Measurements from ENCODE around the gene GHRL. TPM values are rescaled to one million over a fixed set of nuclear protein-coding genes. Genes with fewer than 3 reads are reported as not detected.

The GHRL gene
- polyA plus RNA-seq, 2 donors: 0.22 to 0.63 TPM

- Histone ChIP-seq H3K36me3 (ENCODE audit: control insufficient read depth in 2 of 2, insufficient read depth in 2 of 2, low read length in 1 of 2) (peaks cover 24 to 38% of the 10 kb centered on the region in 2 donors), H3K4me3 (ENCODE audit: low read depth in 1 of 2, low read length in 2 of 2) (no peak overlapping the region), H3K27ac (ENCODE audit: low read depth in 2 of 2, low read length in 1 of 2) (no peak overlapping the region), H3K27me3 (ENCODE audit: control insufficient read depth in 1 of 2, insufficient read depth in 2 of 2, low read length in 2 of 2) (no peaks in the 10 kb centered on the region), H3K4me1 (ENCODE audit: control insufficient read depth in 2 of 2, insufficient read depth in 2 of 2, low read length in 1 of 2) (no peaks in the 10 kb centered on the region), H3K9me3 (ENCODE audit: control insufficient read depth in 2 of 2, insufficient read depth in 1 of 2, low read depth in 1 of 2, low read length in 1 of 2) (no peaks in the 10 kb centered on the region)
- 93 to 96% methylated on average over 4 of the region's 4 CpGs for WGBS, 2 donors
Observed at GRCh38 chr3:10315771-10316344, 23.1 kb upstream of the GHRL start.

GRCh38 chr3:10315101-10315500 is 22.4 kb upstream of the GHRL start:
- no peak overlapping the region for H3K27ac ChIP-seq (ENCODE audit: low read depth in 2 of 2, low read length in 1 of 2)
- no peak overlapping the region for H3K4me3 ChIP-seq (ENCODE audit: low read depth in 1 of 2, low read length in 2 of 2)
- H3K27me3 ChIP-seq (ENCODE audit: control insufficient read depth in 1 of 2, insufficient read depth in 2 of 2, low read length in 2 of 2): no peaks in the 10 kb centered on the region
- H3K4me1 ChIP-seq (ENCODE audit: control insufficient read depth in 2 of 2, insufficient read depth in 2 of 2, low read length in 1 of 2): no peaks in the 10 kb centered on the region
- H3K9me3 ChIP-seq (ENCODE audit: control insufficient read depth in 2 of 2, insufficient read depth in 1 of 2, low read depth in 1 of 2, low read length in 1 of 2): no peaks in the 10 kb centered on the region
- 88 to 92% methylated on average over 14 of the region's 14 CpGs for WGBS, 2 donors
- H3K36me3 ChIP-seq (ENCODE audit: control insufficient read depth in 2 of 2, insufficient read depth in 2 of 2, low read length in 1 of 2): peaks cover 24 to 39% of the 10 kb centered on the region in 2 donors

DNA sequence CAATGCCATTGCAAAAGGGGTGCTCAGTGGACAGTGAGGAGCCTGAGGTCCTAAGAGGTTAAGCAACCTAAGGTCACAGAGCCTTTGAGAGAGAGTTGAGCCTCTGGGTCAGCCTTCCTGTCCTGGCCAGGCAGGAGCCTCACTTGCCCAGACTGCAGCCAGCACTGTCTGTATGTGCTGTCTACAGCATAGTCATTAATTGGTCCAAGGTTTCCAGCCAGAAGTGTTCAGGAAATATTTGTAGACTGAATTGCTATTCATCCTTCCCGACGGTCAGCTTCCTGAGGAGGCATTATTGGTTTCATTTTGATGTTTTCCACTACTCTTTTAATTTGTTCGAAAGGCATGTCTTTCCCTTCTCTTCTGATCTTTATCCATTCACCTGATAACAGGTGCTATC is 20.1 kb upstream of the GHRL start:
- H3K27ac ChIP-seq (ENCODE audit: low read depth in 2 of 2, low read length in 1 of 2): no peak overlapping the region
- no peaks in the 10 kb centered on the region for H3K4me1 ChIP-seq (ENCODE audit: control insufficient read depth in 2 of 2, insufficient read depth in 2 of 2, low read length in 1 of 2)
- H3K4me3 ChIP-seq (ENCODE audit: low read depth in 1 of 2, low read length in 2 of 2): no peak overlapping the region
- H3K9me3 ChIP-seq (ENCODE audit: control insufficient read depth in 2 of 2, insufficient read depth in 1 of 2, low read depth in 1 of 2, low read length in 1 of 2): no peaks in the 10 kb centered on the region
- WGBS, 2 donors: 80 to 86% methylated on average over 3 of the region's 3 CpGs
- H3K36me3 ChIP-seq (ENCODE audit: control insufficient read depth in 2 of 2, insufficient read depth in 2 of 2, low read length in 1 of 2): peaks cover 24 to 39% of the 10 kb centered on the region in 2 donors
- no peaks in the 10 kb centered on the region for H3K27me3 ChIP-seq (ENCODE audit: control insufficient read depth in 1 of 2, insufficient read depth in 2 of 2, low read length in 2 of 2)

DNA sequence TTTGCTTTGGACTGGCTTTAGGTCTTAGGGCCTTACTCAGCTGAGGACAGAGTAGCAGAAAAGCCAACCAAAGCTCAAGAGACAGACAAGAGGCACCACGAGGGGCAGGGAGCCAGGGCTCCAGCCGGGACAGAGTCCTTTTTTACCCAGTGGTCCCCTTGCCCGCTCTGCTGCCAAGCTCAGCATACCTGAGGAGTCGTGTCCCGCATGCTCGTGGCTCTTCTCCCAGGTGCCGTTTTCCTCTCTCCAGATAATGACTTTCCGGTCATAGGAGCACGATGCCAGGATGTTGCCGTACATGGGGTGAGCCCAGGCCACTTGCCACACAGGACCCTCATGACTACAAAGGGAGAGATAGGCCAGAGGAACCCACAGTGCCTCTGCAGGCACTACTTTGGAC is 19.6 kb upstream of the GHRL start:
- no peaks in the 10 kb centered on the region for H3K4me1 ChIP-seq (ENCODE audit: control insufficient read depth in 2 of 2, insufficient read depth in 2 of 2, low read length in 1 of 2)
- H3K27ac ChIP-seq (ENCODE audit: low read depth in 2 of 2, low read length in 1 of 2): no peak overlapping the region
- no peak overlapping the region for H3K4me3 ChIP-seq (ENCODE audit: low read depth in 1 of 2, low read length in 2 of 2)
- peaks cover 25 to 38% of the 10 kb centered on the region in 2 donors for H3K36me3 ChIP-seq (ENCODE audit: control insufficient read depth in 2 of 2, insufficient read depth in 2 of 2, low read length in 1 of 2)
- no peaks in the 10 kb centered on the region for H3K9me3 ChIP-seq (ENCODE audit: control insufficient read depth in 2 of 2, insufficient read depth in 1 of 2, low read depth in 1 of 2, low read length in 1 of 2)
- WGBS, 2 donors: 83 to 84% methylated on average over 10 of the region's 10 CpGs
- no peaks in the 10 kb centered on the region for H3K27me3 ChIP-seq (ENCODE audit: control insufficient read depth in 1 of 2, insufficient read depth in 2 of 2, low read length in 2 of 2)

DNA sequence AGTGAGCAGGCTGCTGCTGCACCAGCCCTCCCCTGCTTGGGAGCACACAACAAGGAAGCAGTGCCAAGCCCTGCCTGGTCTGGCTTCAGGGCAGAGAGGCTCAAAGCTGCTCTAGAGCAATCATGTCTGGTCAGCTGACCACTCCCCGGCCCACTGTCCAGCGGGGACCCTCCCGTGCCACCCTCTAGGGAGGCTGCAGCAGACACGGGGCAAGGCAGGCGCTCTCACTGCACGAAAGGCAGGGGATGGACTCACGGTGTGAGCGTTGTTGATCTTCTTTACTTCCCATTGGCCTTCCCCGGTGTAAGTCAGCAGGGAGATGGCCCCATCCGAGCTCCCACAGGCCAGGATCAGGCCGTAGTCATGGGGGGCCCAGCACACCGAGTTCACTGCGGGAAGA is 19.0 kb upstream of the GHRL start:
- no peak overlapping the region for H3K27ac ChIP-seq (ENCODE audit: low read depth in 2 of 2, low read length in 1 of 2)
- WGBS, 2 donors: 91% methylated on average over 13 of the region's 13 CpGs
- H3K9me3 ChIP-seq (ENCODE audit: control insufficient read depth in 2 of 2, insufficient read depth in 1 of 2, low read depth in 1 of 2, low read length in 1 of 2): no peaks in the 10 kb centered on the region
- H3K36me3 ChIP-seq (ENCODE audit: control insufficient read depth in 2 of 2, insufficient read depth in 2 of 2, low read length in 1 of 2): peaks cover 27 to 37% of the 10 kb centered on the region in 2 donors
- H3K4me1 ChIP-seq (ENCODE audit: control insufficient read depth in 2 of 2, insufficient read depth in 2 of 2, low read length in 1 of 2): no peaks in the 10 kb centered on the region
- no peaks in the 10 kb centered on the region for H3K27me3 ChIP-seq (ENCODE audit: control insufficient read depth in 1 of 2, insufficient read depth in 2 of 2, low read length in 2 of 2)
- no peak overlapping the region for H3K4me3 ChIP-seq (ENCODE audit: low read depth in 1 of 2, low read length in 2 of 2)

DNA sequence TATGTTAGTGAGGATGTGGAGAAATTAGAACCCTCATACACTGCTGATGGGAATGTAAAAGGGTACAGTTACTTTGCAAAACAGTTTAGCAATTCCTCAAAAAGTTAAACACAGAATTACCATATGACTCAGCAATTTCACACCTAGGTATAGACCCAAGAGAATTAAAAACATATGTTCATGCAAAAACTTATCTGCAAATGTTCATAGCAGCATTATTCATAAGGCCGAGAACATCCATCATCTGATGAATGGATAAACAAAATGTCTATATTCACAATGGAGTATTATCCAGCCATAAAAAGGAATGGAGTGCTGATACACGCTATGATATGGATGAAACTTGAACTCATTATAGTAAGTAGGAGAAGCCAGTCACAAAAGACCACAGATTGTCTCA is 17.8 kb upstream of the GHRL start:
- H3K27ac ChIP-seq (ENCODE audit: low read depth in 2 of 2, low read length in 1 of 2): no peak overlapping the region
- 86 to 93% methylated on average over 2 of the region's 2 CpGs for WGBS, 2 donors
- no peaks in the 10 kb centered on the region for H3K9me3 ChIP-seq (ENCODE audit: control insufficient read depth in 2 of 2, insufficient read depth in 1 of 2, low read depth in 1 of 2, low read length in 1 of 2)
- no peaks in the 10 kb centered on the region for H3K27me3 ChIP-seq (ENCODE audit: control insufficient read depth in 1 of 2, insufficient read depth in 2 of 2, low read length in 2 of 2)
- peaks cover 27 to 36% of the 10 kb centered on the region in 2 donors for H3K36me3 ChIP-seq (ENCODE audit: control insufficient read depth in 2 of 2, insufficient read depth in 2 of 2, low read length in 1 of 2)
- no peak overlapping the region for H3K4me3 ChIP-seq (ENCODE audit: low read depth in 1 of 2, low read length in 2 of 2)
- no peaks in the 10 kb centered on the region for H3K4me1 ChIP-seq (ENCODE audit: control insufficient read depth in 2 of 2, insufficient read depth in 2 of 2, low read length in 1 of 2)

GRCh38 chr3:10309736-10310135 is 17.0 kb upstream of the GHRL start:
- Histone ChIP-seq H3K9me3 (ENCODE audit: control insufficient read depth in 2 of 2, insufficient read depth in 1 of 2, low read depth in 1 of 2, low read length in 1 of 2) (no peaks in the 10 kb centered on the region), H3K4me3 (ENCODE audit: low read depth in 1 of 2, low read length in 2 of 2) (no peak overlapping the region), H3K4me1 (ENCODE audit: control insufficient read depth in 2 of 2, insufficient read depth in 2 of 2, low read length in 1 of 2) (no peaks in the 10 kb centered on the region), H3K27me3 (ENCODE audit: control insufficient read depth in 1 of 2, insufficient read depth in 2 of 2, low read length in 2 of 2) (no peaks in the 10 kb centered on the region), H3K27ac (ENCODE audit: low read depth in 2 of 2, low read length in 1 of 2) (no peak overlapping the region), H3K36me3 (ENCODE audit: control insufficient read depth in 2 of 2, insufficient read depth in 2 of 2, low read length in 1 of 2) (peaks cover 32 to 34% of the 10 kb centered on the region in 2 donors)
- 67 to 68% methylated on average over 4 of the region's 4 CpGs for WGBS, 2 donors

GRCh38 chr3:10308678-10309077 is 15.9 kb upstream of the GHRL start:
- no peaks in the 10 kb centered on the region for H3K4me1 ChIP-seq (ENCODE audit: control insufficient read depth in 2 of 2, insufficient read depth in 2 of 2, low read length in 1 of 2)
- no peak overlapping the region for H3K4me3 ChIP-seq (ENCODE audit: low read depth in 1 of 2, low read length in 2 of 2)
- H3K27ac ChIP-seq (ENCODE audit: low read depth in 2 of 2, low read length in 1 of 2): no peak overlapping the region
- no peaks in the 10 kb centered on the region for H3K9me3 ChIP-seq (ENCODE audit: control insufficient read depth in 2 of 2, insufficient read depth in 1 of 2, low read depth in 1 of 2, low read length in 1 of 2)
- 92 to 96% methylated on average over 7 of the region's 7 CpGs for WGBS, 2 donors
- H3K27me3 ChIP-seq (ENCODE audit: control insufficient read depth in 1 of 2, insufficient read depth in 2 of 2, low read length in 2 of 2): no peaks in the 10 kb centered on the region
- H3K36me3 ChIP-seq (ENCODE audit: control insufficient read depth in 2 of 2, insufficient read depth in 2 of 2, low read length in 1 of 2): peaks cover 40 to 41% of the 10 kb centered on the region in 2 donors

- Histone ChIP-seq H3K36me3 (ENCODE audit: control insufficient read depth in 2 of 2, insufficient read depth in 2 of 2, low read length in 1 of 2) (peaks cover 34 to 36% of the 10 kb centered on the region in 2 donors), H3K4me3 (ENCODE audit: low read depth in 1 of 2, low read length in 2 of 2) (no peak overlapping the region), H3K4me1 (ENCODE audit: control insufficient read depth in 2 of 2, insufficient read depth in 2 of 2, low read length in 1 of 2) (no peaks in the 10 kb centered on the region), H3K9me3 (ENCODE audit: control insufficient read depth in 2 of 2, insufficient read depth in 1 of 2, low read depth in 1 of 2, low read length in 1 of 2) (no peaks in the 10 kb centered on the region), H3K27ac (ENCODE audit: low read depth in 2 of 2, low read length in 1 of 2) (no peak overlapping the region), H3K27me3 (ENCODE audit: control insufficient read depth in 1 of 2, insufficient read depth in 2 of 2, low read length in 2 of 2) (no peaks in the 10 kb centered on the region)
- WGBS, 2 donors: 92% methylated on average over 3 of the region's 3 CpGs
Observed at GRCh38 chr3:10306156-10306555, 13.4 kb upstream of the GHRL start.

DNA sequence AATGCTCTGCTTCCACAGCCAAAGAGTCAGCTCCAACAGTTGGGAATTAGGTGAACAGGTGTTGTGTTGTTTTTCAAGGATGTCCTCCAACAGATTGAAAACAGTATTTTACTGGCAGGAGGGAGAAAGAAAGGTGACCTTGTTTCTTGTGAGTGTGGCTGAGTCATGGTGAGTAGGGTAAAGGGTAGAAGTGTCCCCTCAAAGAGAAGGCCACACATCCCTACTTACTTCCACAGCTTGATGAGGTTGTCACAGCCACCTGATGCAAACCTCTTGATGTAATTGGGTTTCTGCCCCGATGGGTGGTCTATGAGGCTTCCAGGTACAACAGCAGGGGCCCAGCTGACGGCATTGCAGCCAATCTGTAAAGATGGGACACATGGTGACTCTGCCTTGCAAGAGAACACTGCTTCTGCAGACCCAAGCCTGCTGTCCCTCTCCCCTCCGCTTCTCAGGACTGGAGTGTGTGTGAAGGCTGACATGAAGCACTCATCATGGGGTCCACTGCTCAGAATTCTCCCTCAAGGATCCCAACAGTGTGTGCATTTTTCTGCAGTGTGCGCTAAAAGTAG is 12.7 kb upstream of the GHRL start:
- Histone ChIP-seq H3K36me3 (ENCODE audit: control insufficient read depth in 2 of 2, insufficient read depth in 2 of 2, low read length in 1 of 2) (peaks cover 40 to 42% of the 10 kb centered on the region in 2 donors), H3K27me3 (ENCODE audit: control insufficient read depth in 1 of 2, insufficient read depth in 2 of 2, low read length in 2 of 2) (no peaks in the 10 kb centered on the region), H3K27ac (ENCODE audit: low read depth in 2 of 2, low read length in 1 of 2) (no peak overlapping the region), H3K4me3 (ENCODE audit: low read depth in 1 of 2, low read length in 2 of 2) (no peak overlapping the region), H3K4me1 (ENCODE audit: control insufficient read depth in 2 of 2, insufficient read depth in 2 of 2, low read length in 1 of 2) (no peaks in the 10 kb centered on the region), H3K9me3 (ENCODE audit: control insufficient read depth in 2 of 2, insufficient read depth in 1 of 2, low read depth in 1 of 2, low read length in 1 of 2) (no peaks in the 10 kb centered on the region)
- WGBS, 2 donors: 95 to 96% methylated on average over 4 of the region's 4 CpGs

Measured in esophagus (tissue), 2 donors.